Hematopoietic multipotent progenitor cell treated with erythropoietin and hydrocortisone succinate and interleukin-3 and kit ligand, for 4 days (in vitro differentiated cells): ENCODE data around the gene RPTOR.
"Not testable (repeated sequence)": the region's sequence is repeated elsewhere in the genome, so short reads cannot be mapped to it uniquely, and the experiment has no call there.

ENCODE experiments used
- DNase-seq: peaks from one replicate; pipeline ENCODE4 v3.0.0-alpha.2; 2015

Gene RPTOR

GRCh38 chr17:80558046-80558445 lies 13.4 kb downstream of the RPTOR start:
- DNase-seq: no peak

GRCh38 chr17:80559825-80560251 lies 15.2 kb downstream of the RPTOR start:
- peak; percentile 12 for DNase-seq

DNA sequence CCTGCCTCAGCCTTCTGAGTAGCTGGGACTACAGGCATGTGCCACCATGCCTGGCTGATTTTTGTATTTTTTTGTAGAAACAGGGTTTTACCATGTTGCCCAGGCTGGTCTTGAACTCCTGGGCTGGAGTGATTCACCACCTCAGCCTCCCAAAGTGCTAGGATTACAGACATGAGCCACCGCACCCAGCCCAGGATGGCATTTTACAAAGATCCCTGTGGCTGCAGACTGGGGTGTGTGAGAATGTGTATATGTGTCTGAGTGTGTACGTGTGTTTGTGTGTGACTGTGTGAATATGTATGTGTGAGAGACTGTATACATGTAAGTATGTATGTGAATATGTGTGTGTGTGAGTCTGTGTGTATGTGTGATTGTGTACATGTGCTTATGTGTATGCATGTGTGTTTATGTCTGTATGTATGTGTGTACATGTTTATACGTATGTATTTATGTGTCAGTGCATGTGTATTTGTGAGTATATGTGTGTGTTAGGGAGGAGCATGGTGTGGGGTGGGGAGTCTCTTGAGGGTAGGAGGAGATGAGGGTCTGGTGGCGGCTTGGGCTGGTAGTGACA lies 17.0 kb downstream of the RPTOR start:
- DNase-seq: no peak

- no peak for DNase-seq
These were observed 19.9 kb downstream of the RPTOR start for GRCh38 chr17:80564545-80564944.

DNA sequence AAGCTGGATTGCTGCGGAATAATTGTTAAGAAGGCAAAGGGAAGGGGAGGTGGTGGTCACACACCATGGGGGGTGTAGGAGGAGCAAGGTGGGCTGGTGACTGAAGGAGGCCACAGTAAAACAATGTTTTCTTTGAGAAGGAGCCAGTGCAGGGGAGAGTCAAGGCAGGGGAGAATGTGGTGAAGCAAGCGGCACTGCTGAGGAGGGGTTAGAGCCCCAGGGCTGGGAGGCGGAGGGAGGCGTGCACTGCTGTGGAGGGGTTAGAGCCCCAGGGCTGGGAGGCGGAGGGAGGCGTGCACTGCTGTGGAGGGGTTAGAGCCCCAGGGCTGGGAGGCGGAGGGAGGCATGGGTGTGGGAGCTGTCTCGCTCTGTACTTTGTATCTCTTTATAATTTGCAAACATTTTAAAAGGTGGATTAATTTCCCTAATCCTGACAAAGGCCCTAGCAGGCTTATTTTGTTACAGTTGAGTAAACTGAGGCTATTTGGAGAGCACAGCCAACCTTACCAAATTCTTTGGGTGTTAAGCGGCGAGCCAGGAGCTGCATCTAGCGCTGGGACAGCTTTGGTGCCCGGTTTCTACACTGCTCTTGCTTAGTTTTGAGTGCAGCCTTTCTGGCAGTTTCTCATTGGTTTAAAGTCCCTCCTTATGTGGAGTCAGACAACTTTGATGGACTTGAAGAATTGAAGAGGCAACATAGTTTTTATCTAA lies 20.9 kb downstream of the RPTOR start:
- no peak for DNase-seq

DNA sequence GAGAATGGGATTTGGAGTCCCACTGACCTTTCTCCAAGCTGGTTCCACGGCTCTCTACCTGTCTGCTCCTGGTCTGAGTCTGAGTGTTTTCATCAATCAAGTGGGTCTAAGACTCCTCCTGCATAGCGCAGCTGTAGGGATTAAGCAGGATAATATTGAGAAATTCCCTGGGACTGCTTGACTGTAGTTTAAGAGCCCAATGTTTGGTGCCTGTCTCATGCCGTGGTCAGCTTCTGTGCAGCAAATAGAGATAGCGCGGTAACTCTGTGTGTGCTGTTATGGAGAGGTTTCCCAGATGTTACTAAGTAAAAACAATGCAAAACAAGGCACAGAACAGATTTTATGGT lies 21.4 kb downstream of the RPTOR start:
- DNase-seq: no peak

DNA sequence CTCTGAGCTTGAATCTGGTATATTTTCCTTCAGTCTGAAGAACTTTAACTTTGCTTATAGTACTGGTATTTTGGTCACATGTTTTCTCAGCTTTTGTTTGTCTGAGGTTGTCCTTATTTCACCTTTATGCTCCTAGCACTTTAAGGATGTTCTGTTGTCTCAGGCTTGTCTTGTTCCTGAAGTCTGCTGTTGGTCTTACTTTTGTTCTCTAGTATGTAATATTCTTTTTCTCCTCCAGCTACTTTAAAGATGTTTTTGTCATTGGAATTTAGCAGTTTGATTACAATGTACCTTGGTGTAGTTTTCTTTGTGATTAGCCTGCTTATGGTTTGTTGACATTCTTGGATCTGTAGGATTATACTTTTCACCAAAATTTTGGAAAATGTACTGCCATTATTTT lies 23.6 kb downstream of the RPTOR start:
- DNase-seq: no peak

DNA sequence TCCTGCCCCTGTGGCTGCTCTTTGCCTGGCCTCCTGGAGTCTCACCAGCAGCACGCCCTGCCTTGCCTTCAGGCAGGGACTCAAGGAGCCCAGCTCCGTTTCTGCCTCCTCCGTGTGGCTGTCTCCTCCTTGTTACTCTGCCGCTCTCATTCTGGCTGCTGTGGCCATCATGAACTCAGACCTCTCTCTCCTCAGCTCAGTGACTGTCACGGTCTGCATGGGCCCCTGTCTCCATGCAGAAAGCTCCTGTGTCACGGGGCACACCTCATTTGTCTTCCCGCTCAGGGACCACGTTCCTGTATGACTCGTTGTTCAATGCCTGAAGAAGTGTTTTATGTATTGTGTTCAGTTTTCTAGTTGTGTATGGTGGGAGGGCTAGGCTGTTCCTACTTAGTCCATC lies 25.3 kb downstream of the RPTOR start:
- DNase-seq: no peak

GRCh38 chr17:80573701-80574100 lies 29.1 kb downstream of the RPTOR start:
- no peak for DNase-seq

GRCh38 chr17:80574496-80574895 lies 29.9 kb downstream of the RPTOR start:
- DNase-seq: no peak

GRCh38 chr17:80575057-80575875 lies 30.6 kb downstream of the RPTOR start:
- peak; percentile 96 for DNase-seq

DNA sequence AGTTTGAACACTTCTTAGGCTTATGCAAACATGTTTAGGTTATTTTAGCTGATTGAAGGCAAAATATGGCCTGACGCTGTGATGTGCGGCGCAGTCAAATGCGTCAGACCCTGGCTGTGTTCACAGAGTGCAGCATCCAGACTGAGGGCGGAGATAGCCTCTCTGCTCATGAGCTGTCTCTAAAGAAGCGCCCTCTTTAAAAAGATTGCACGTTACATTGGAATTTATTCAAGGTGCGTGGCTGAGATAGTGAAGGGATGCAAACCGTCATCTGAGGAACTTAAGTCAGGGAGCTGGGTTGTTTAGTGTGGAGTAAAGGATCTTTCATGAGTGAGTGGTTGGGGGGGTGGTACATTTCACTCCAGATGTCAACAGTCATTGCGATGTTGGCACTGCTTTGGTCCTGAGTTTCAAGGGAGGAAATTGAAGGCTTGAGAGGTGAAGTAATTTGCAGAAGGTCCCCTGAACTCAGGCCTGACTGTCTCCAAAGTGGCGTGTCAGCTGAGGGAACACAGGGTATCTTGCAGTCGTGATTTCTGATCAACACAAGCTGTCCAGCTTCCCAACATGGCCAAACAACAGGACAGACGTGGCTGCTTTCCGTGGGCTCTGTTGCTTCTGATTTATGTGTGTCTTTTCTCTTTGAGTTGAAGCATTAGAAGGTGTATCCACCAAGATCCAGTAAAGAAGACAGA lies 33.4 kb downstream of the RPTOR start:
- DNase-seq: no peak

DNA sequence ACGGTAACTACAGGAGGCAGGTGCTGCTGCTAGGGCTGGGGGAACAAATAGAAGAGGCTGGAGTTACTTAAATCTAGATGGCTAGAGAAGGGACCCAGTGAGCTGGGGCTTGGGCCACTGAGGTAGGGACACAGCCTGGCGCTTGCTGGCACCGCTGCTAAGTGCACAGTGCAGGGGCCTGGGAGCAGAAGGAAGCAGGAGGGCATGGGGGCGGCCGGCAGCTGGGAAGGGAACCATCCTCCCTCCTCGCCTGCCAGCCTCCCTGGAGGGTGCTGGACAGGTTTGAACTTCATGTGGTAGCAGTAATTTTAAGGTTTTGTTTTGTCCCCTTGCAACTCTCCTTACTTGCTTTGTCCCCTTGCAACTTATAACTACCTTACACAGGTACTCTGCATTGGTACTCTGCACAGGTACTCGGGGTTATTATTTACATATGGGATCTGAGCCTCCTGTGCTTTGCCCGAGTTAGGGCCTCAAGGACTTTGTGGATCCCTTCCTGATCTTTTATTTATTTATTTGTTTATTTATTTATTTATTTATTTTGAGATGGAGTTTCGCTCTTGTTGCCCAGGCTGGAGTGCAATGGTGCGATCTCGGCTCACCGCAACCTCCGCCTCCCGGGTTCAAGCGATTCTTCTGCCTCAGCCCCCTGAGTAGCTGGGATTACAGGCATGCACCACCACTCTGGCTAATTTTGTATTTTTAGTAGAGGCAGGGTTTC lies 34.2 kb downstream of the RPTOR start:
- not testable (repeated sequence) for DNase-seq

- DNase-seq: no peak
These were observed 37.5 kb downstream of the RPTOR start for GRCh38 chr17:80582165-80582564.

DNA sequence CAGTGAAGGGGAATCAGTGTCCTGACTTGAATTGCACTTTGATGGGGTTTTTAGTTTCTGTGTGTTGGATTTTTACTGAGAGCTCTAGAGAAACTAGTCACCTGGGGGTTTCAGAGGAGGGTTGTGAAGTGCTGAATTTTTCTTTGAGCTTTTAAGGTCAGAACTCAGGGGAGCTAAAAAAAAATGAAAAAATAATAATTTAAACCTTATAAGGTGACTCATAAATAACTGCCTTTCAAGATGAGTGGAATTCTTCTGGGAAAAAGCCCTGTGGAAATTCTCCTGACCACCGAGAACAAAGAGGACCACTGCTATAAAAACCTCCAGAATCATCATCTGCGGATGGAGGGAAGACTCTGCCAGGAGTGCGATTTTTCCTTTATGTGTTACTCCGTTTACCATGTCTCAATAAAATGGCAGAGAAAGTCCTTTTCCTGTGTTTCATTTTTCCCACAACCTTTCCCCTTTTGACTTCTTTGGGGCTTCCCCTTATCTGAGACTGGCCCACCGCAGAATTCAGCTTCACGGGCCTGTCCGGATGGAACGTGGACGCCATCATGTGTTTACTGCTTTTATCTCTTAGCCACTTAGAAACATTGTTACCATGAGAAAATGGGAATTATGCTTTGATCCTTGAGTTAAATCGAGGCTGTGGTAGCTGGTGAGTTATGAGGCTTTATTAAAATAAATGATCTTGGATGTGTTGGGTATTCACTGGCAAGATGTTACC lies 39.7 kb downstream of the RPTOR start:
- no peak for DNase-seq

- DNase-seq: peak; percentile 54
These were observed 41.5 kb downstream of the RPTOR start for GRCh38 chr17:80585890-80586845.

- no peak for DNase-seq
These were observed 42.2 kb downstream of the RPTOR start for GRCh38 chr17:80586846-80587228.

DNA sequence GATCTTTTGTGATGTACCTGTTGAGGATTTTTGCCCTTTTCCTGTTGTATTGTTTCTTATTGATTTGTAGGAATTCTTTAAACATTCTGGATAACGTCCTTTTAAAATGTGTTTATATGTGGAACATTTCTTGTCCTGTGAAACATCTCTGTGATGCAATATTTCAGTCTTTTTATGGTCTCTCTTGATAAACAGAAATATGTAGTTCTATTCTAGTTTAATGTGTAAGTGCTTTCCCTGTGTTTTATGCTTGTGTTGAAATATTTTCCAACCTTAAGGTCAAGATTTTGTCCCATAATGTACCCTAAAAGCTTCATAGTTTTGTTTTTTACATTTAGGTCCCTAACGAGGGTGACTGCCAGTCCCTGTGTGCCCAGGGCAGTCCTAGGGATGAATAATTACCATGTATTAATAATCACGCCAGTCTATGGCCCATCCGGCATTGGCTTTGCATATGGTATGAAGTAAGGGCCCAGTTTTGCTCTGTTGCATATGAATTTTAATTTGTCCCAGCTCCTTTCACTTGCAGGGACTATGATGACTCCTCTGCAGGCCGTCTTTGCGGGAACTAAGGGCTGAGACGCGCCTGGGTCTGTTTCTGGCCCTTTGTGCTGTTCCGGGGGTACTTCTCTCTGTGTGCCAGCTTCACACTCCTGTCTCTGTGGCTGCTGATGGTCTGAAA lies 44.2 kb downstream of the RPTOR start:
- no peak for DNase-seq

DNA sequence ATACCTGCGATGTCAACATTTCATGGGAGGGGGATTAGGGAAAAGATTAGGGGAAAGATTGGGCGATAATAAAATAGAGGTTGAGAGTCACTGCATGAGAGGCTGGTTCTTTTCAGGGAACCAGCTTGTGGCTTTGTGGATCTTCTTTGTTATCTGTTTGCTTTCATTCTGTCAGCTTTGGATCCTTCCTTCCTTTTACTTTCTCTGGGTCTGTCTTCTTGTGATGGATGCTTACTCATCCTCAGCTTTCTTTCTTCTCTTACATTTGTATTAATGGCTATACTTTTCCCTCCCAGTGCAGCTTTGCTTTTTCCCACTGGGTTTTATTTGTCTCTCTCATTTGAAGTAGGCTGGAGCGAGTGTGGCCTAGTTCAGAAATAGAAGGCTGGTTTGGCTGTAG lies 47.1 kb downstream of the RPTOR start:
- DNase-seq: no peak

DNA sequence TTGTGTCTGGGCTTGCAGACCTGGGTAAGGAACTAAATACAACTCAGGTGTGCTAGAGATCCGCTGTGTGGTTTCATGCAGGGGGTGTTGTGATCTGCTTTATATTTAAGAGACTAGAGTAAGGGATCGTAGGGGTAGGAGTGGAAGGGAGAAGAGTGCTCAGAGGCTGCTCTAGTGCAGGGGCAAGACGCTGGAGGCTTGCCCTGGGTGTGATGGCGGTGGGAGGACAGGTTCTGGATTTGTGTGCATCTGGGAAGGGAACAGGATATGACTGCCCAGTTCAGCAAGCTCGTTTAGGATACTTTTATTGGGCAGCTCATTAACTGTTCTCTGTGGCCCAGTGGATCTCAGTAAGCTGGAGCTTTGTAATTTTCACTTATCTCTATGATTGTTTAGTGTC lies 47.6 kb downstream of the RPTOR start:
- DNase-seq: no peak
